Bone marrow (tissue), 2 donors: ENCODE measurements around the gene PPP2CA.

Experiments used
- DNase-seq, 2 donors: peaks; one replicate each; lab custom pipeline; 2025; lab: John Stamatoyannopoulos, UW

The PPP2CA gene

DNA sequence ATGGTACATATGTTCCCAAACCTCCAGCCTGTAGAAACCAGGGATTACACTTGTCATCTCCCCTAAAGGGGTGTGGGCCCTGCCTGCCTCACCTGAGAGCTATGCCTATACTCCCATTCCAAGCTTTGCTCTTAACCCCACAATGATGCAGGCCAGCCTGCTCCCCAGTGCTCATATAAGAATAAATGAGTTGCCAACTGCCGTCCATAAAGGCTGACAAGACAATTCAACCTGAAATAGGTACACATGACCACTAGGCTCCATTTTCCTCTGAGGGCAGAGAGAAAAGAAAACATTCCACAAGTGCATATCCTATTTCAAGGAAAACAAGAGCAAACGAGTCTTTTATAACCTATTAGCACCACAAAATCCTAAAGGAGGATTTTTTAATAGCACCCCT is 77.6 kb downstream of the PPP2CA start:
- no peak for DNase-seq

- no peak for DNase-seq
Measured at GRCh38 chr5:134146651-134147518, 79.0 kb downstream of the PPP2CA start.

DNA sequence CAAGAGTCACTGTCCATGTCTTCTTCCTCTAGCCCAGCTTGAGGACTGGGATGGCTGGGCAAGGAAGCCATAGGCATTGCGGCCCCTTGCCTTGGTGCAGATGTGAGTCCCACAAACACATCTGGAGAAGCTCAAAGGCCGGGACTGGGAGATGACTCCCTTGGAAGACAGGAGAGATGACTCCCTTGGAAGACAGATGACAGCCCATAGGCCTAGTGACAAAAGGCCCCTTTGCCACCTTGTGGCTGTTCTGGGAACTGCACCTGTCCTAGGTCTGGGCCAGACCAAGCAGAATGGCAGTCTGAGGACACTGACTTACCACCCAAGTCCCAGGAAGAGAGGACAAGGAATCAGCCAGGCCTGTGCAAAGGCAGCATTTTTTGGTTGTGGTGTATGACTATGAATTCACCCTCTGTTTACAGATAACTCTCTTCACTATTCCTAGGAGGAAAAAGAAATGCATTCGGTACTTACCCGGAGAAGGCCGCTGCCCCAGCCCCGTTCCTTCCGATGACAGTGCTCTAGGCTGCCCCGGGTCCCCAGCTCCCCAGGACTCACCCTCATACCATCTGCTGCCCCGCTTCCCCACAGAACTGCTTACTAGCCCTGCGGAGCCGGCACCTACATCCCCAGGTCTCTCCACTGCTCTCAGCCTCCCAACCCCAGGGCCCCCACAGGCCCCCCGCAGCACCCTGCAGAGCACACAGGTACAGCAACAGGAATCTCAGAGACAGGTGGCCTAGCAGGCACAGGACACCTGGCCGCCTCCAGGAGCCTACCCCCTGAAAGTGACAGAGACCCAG is 79.9 kb downstream of the PPP2CA start:
- peak; percentile 52 to 55 for DNase-seq

GRCh38 chr5:134145041-134145757 is 80.7 kb downstream of the PPP2CA start:
- no peak for DNase-seq
